HG03439 (cell line): ENCODE measurements around the gene DOCK8.
"Not testable (repeated sequence)": the region's sequence is repeated elsewhere in the genome, so short reads cannot be mapped to it uniquely, and the experiment has no call there.

Experiments
- ATAC-seq: cut with Tn5 transposase; IDR thresholded peaks from one replicate; pipeline ENCODE4 v1.9.1; 2021; ENCODE audit warnings: mild to moderate bottlenecking, moderate library complexity; ENCODE audit not compliant: unreplicated experiment

DOCK8 gene

GRCh38 chr9:404234-404633, 189.6 kb downstream of the DOCK8 start:
- no peak for ATAC-seq

GRCh38 chr9:405341-405740, 190.7 kb downstream of the DOCK8 start:
- ATAC-seq: no peak

GRCh38 chr9:406886-407654, 192.4 kb downstream of the DOCK8 start:
- ATAC-seq: no peak

GRCh38 chr9:409655-410054, 195.0 kb downstream of the DOCK8 start:
- not testable (repeated sequence) for ATAC-seq

- ATAC-seq: no peak
Observed at GRCh38 chr9:414595-414994, 199.9 kb downstream of the DOCK8 start.

- no peak for ATAC-seq
Observed at GRCh38 chr9:419571-420171, 205.0 kb downstream of the DOCK8 start.

- ATAC-seq: no peak
Observed at GRCh38 chr9:421896-422295, 207.2 kb downstream of the DOCK8 start.

GRCh38 chr9:426264-426663, 211.6 kb downstream of the DOCK8 start:
- ATAC-seq: no peak

DNA sequence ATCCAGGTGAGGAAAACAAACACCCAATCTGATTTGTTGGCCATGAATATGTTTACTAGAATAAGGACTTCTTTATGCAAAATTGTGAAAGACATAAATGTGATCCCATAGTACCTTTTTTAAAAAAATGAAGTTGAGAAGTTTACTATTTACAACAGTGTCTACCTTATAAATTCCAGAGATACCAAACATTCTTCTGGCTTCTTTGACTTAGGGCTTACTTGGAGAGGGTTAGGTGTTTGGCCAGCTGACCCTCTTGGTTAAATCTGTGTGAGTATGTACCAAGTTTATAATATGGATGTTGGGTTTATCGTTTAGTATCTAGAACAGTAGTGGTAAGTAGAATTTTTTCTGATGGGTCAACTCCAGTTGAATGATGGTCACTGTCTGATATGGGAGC, 212.3 kb downstream of the DOCK8 start:
- ATAC-seq: no peak

DNA sequence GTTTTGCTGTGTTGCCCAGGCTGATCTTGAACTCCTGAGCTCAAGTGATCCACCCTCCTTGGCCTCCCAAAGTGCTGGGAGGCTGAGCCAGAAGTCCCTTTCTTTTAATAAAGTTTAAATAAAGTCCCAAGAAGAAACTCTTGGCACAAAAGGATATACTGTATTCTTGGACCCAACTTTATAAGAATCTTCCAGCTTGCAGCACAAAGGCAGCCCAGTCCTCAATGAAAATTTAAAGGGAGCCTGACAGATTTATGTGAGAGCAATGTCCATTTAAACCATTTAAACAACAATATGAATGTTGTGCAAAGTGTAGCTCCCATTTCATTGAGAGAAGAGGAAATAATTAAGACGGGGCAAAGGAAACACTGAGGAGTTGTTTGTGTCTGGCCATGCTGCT, 217.0 kb downstream of the DOCK8 start:
- no peak for ATAC-seq

DNA sequence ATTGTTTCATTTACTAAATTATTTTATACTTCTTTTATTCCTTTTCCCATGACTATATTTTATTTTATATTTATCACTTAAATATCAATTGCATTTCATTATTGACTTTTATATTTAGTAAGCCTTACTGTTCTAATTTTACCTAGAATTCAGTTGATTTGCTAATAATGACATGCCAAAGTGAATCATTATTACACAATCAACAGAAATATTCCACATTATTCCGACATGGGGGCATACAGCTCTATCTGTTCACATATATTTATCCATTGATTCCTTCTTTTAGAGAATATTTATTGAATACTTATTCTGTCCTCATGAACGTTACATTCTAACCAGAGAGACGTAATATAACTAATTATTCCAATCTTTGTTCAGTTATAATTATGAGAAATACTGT, 221.8 kb downstream of the DOCK8 start:
- ATAC-seq: no peak

DNA sequence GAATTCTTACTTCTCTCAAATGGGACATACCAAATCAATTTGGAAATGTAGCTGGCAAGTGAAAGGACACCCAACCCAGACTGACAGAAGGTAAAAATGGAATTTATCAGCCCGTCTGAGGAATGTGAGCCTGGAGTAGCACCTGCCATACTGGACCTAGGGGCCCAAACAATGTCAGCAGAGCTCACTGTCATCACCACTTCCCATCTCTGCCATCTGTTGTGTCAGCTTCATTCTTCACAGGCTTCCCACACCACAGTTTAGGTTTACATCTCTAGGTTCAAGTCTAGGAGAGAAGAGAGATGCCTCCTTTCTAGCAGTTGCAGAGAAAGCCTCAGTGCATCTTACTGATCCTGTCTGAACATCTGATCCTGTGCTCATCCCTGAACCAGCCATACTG, 222.4 kb downstream of the DOCK8 start:
- no peak for ATAC-seq

DNA sequence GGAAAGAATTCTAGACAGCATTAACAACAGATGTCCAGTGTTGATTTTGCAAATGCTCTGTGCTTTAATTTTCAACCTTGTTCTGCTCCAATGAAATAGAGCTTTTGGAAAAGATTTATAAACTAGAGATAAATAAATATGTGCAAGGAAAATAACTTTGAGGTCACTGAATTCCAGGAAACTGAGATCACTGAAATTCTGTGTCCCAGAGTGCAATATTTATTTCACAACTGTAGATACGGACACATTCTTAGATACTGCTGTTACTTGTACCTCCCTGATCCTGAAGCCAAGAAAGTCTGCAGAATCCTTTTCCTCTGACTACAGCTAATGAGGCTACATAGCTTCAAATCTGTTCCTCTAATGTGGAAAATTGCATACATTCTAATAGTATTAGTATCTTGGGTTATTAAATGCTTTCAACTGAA, 222.9 kb downstream of the DOCK8 start:
- ATAC-seq: no peak

GRCh38 chr9:438066-438465, 223.4 kb downstream of the DOCK8 start:
- ATAC-seq: no peak

- ATAC-seq: no peak
Observed at GRCh38 chr9:438961-439768, 224.5 kb downstream of the DOCK8 start.

DNA sequence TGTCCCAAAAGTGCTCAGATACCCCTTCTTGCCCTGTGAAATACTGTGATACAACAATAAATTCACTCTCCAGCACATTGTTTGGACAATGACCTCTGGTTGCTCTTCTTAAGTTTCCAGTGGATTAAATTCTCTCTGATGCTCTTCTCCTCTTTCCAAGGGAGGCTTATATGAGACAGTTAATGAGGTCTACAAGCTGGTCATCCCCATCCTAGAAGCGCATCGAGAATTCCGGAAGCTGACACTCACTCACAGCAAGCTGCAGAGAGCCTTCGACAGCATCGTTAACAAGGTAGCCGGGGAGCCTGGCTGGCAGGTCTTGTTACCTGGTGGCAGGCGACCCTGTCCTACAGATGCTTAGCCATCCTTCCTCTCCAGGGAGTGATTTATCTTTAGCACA, 226.5 kb downstream of the DOCK8 start:
- no peak for ATAC-seq

DNA sequence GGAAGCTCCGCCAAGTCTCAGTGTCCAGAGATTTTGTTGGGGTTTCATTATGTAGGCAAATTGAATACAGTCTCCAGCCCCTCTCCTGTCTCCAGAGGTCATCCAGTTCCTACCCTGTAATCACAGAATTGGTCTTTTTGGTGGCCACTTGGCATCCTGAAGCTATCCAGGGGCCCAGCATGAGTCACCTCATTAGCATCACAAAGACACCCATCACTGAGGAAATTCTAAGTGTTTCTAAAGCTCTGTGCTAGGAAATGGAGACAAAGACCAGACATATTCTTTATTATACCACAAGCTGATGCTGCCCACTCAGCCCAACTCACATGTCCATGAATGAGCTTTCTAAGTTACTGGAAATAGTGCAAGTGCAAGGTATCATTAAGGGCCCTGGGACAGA, 229.9 kb downstream of the DOCK8 start:
- ATAC-seq: no peak

DNA sequence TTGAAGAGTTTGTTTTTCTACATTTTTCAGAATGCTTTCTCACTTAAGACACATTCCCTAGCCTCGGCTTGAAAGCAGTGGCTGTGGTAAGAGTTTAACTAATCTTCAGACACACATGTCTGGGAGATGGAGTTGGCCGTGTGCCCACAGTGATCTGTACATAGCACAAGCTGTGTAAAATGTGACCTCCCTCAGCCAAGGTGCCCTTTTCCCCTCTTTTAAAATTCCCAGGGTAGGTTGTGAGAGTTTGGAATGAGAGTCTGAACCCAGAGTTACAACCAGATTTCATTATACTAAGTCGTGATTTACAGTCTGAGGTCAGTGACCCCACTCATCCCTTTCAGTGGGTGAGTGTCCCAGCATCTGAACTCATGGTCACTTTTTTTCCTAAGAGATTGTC, 230.4 kb downstream of the DOCK8 start:
- no peak for ATAC-seq

GRCh38 chr9:446074-446699, 231.5 kb downstream of the DOCK8 start:
- no peak for ATAC-seq

DNA sequence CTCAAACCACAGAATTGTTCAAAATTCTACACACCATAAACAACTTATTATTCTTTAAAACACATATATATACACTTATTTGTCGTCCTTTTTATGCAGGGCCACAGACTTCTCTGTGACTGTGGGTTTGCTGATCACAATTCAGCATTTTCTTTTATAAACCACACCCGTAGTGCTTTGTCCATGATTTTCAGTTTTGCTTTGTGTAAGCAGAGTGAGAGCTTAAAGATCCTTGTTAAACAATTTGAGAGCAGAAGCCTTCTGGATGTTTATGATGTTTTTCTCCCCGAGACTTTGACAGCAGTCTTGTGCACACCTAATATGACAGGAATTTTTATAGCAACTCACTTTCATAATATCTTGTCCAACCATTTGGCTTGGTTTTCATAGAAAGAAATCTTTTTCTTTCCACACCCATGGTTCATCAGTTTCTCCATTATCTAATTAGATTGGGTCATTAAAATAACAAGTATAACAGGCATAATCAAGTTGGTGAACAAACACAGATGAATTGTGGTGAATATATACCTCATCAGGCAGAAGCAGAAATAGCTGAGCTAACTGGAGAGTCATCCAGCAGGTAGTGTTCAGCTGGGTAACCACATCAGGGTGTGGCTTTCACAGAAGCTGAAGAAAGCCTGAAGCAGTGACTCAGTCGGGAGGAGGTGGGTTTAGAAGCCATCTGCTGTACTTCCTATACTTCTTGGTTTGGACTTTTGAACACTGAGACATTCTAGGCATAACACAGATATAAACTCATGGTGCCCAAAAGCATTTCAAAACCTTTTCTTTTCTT, 232.8 kb downstream of the DOCK8 start:
- ATAC-seq: no peak

GRCh38 chr9:450057-450456, 235.4 kb downstream of the DOCK8 start:
- no peak for ATAC-seq
